NCI-H1048 (cell line): ENCODE results near the gene HTT.

Source experiments
- DNase-seq: peaks from one replicate; lab custom pipeline; 2025; lab: John Stamatoyannopoulos, UW

The HTT gene

DNA sequence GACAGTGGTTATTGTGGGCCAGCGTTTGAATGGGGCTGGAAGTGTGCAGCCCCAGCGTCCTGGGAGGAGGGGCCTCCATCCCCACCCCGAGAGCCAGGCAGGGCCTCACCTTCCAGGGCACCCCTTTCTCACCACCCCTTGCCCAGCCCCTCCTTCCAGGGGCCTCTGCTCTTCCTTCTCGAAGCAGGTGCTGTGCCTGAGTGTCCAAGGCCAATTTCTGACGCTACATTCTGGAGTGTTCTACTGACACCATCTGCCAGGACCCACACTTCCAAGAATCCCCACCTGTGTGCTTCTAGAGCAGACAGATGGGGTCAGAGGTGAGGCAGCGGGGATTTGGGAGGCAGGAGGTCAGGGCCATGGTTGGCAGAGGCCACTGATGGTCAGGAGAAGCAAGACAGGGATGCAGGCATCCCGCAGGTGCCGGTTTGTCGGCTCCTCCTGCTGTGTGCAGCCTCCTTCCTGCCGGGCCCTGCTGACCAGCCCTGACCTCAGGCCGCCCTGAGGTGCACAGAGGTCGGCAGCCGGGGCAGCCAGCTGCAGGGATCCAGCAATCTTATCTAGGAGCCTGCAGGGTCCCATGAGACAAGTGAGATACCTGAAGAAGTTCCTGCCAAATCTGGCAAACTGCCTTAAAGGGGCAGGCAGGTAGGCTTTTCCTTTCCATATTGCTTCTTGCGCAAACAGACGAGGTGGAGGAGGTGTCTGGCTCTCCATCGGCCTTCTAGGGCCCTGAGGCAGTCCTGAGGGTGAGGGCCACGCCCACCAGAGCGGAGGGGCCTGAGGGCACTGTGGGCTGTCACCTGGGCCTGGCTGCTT is 193.3 kb downstream of the HTT start:
- DNase-seq: no peak

DNA sequence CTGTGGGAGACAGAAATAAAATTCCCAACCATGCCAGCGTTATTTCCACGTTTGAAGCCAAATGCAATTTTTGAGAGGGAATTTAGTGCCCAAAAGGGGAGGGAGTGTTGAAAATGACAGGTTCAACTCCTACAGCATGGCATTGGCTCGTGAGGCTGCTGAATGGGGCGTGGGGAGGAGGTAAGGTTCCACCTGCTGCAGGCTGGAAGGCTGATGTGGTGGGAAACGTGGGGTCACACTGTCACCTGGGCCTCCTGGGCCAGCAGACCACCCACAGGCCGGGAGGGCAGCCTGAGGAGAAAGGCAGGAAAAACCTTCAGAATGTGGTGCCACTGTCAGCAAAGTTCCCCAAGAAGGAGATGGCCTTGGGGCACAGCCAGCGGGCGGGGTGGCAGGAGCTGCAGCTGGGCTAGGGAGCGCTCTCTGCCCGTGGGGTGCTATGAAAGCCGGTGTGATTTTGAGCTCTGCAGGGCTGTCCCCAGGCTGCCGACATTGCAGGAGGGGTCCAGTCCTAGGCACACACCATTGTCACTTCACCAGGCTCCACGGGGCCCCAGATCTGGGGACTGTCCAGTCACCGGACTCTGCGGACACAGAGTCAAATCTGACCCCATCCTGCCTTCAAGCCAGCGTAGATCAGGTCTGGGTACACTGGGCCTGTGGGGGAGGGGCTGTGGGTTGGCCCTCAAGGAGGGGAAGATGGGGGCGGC is 194.1 kb downstream of the HTT start:
- no peak for DNase-seq

DNA sequence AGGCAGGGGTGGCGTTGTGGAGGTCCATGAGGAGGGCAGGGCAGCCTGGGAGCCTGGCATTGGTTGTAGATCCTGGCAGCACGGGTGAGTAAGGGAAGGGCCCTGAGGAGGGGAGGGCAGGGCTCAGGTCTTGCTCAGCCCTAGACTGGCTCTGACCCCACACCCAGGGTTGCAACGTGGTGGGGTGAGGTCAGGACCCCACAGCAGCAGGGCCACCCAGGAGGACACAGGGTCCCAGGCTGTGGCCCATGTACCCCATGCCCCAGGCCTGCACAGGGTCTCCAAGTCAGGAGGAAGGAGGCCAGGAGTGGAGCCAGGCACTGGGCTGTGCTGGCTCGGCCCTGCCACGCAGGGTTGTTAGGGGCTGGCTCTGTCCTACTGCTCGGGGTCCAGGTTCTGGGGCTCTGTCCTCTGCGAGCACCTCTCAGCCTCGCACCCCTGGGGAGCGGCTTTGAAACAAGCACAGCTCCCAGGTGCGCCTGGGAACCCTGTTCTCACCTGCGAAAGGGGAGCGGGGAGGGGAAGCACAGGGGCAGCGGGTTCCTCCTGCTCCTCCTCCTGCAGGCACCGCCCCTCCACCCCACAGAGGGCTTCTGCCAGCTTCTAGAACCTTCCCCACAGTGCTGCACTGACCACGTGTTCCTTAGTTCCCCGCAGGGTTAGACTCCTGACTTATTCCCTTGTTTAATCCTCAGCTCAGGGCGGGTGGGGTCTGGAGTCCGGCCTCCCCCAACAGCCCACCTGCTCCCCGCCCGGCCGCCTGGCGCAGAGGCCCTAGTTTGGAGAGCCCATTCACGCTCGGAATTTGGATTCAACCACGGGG is 194.8 kb downstream of the HTT start:
- no peak for DNase-seq

- DNase-seq: no peak
Measured at GRCh38 chr4:3269991-3270611, 195.6 kb downstream of the HTT start.

DNA sequence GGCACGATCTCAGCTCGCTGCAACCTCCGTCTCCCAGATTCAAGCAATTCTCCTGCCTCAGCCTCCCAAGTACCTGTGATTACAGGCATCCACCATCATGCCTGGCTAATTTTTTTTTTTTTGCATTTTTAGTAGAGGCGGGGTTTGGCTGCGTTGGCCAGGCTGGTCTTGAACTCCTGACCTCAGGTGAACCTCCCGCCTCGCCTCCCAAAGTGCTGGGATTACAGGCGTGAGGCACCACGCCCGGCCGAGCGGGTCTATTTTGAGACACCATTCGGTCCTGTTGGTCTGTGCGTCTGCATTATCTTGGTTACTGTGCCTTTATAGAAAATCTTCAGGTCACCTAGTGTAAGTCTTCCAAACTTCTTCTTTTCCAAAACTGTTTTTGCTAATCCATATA is 196.7 kb downstream of the HTT start:
- DNase-seq: no peak

DNA sequence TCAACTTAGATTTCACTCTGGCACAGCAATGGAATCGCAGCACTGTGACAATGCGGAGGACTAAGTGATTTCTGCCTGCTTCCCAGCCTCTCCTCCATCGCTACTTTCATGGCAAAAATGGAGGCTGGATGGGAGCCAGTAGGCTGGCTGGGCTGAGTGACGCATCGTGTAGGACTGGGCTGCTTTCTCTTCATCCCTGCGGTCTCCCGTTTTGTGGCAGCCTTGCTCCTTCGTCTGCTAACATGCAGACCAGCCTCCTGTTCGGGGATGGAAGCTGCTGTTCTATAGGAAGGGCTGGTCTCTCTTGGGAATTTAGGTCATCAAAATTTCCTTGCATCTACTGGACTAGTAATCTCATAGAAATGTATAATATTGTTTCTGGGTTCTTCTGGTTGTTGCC is 202.5 kb downstream of the HTT start:
- no peak for DNase-seq

GRCh38 chr4:3280466-3280865 is 206.0 kb downstream of the HTT start:
- no peak for DNase-seq

DNA sequence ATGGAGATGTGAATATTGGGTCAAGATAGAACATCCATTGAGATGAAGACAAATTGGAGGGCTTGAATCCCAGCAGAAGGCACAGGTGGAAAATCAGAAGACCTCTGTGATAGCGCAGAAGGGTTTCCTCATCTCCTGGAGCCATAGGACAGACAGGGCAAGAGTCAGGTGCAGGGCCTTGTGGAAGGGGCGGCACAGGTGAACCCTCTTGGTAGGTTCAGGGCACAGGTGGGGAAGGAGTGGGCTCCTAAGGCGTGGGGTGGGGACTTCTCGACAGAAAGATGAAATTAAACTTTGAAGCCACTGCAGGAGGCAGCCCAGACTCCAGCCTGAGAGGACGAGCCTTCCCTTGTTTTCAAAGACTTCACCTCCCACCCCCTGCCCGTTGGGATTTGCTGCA is 209.0 kb downstream of the HTT start:
- no peak for DNase-seq

GRCh38 chr4:3283916-3284315 is 209.4 kb downstream of the HTT start:
- DNase-seq: no peak

DNA sequence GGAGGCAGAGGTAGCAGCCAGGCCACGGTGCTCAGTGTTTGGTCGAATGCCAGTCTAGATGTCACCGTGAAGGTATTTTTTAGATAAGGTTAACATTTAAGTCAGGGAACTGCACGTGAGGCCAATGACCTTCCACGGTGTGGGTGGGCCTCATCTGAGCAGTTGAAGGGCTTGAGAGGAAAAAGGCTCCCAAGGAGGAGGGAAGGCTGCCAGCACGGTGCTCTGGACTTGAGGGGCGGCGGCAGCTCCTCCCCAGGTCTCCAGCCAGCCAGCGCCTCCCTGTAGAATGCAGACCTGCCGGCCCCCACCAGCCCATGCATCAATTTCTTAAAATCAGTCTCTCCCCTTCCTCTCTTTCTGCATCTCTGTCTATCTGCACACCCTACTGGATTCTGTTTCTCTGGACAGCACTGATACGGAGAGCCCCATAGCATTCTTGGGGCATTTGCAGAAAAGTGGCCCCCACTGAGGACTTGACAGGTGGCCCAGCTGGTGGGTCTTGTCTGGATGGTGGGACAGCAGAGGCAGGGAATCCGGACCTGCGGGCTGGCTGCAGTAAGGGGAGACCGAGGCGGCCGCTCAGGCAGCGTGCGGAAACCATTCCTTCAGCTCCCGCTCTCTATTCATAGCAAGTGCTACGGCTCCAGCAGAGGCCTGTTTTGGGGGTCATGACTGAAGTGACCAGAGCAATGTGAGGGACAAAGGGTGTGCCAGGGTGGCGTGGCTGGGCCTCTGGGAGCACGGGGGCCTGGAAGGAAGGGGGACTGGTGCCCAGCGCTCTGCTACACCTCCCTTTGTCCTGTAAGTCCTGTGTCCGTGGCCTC is 210.5 kb downstream of the HTT start:
- no peak for DNase-seq

DNA sequence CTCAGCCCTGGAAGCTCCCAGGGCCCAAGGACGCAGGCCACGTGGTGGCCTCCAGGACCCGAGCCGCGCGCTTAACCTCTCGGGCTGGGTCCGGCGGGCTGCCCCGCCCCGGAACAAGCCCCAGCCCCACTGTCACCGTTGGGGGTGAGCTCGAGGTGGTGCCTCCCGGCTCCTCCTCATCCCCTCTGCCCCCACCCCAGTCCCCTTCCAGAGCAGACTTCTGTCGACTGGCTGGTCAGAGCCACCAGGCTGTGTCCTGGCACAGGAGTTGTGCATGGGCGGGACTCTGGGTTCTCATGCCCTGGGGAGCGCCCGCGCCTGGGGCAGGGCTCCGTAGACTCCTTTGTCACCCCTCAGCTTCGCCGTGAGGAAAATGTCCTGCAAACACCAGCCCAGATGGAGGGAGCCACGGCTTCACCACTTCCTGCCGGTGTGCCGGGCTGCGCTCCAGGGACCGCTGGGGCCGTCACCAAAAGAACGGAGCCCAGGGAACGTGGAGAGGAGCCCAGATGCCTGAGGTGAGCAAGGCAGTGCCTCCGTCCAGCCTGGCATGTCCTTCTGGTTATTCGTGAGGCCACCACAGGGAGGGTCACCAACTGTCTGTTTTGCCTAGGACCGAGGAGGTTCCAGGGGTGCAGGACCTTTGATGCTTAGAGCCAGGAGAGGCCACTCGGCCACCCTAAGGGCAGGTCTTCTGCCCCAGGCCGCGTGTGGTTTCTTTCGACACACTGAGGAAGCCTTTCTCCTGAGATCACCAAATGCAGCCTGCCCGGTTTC is 211.3 kb downstream of the HTT start:
- no peak for DNase-seq

DNA sequence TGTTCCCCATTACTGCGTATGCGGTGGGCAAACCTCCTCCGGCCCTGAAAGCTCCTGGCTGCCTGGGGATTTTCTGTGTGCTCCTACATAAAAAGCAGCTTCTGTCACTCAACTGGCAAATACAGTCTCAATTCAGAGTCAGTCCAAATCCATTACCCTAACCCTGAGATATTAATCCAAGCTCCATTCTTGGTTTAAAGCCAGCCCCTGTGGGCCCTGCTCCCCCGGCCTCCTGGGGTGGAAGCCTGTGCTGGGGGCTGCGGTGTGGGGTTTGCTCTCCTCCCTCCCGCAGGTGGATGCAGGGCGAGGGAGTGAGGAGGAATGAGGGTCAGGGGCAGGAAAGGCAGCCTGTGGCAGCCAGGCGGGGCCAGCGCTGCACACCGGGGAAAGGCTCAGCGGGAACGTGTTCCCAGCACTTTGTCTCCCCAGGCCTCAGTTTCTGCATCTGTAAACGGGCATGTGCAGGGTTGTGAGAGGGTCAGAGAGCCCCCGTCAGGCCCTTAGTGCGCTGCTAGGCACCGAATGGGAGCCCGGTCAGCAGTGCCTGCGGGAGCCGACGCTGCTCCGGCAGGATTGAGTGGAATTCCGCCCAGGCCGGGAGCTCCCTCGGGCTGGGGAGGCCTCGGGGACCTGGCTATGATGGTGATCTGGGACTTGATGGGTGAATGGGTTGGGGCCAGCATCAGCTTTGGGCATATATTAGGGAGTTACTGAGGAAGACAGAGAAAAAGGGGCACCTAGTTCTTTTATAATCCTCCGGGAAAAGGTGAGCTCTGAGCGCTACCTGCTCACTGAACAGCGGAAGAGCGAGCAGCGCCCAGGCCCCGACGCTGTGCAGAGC is 212.1 kb downstream of the HTT start:
- no peak for DNase-seq

DNA sequence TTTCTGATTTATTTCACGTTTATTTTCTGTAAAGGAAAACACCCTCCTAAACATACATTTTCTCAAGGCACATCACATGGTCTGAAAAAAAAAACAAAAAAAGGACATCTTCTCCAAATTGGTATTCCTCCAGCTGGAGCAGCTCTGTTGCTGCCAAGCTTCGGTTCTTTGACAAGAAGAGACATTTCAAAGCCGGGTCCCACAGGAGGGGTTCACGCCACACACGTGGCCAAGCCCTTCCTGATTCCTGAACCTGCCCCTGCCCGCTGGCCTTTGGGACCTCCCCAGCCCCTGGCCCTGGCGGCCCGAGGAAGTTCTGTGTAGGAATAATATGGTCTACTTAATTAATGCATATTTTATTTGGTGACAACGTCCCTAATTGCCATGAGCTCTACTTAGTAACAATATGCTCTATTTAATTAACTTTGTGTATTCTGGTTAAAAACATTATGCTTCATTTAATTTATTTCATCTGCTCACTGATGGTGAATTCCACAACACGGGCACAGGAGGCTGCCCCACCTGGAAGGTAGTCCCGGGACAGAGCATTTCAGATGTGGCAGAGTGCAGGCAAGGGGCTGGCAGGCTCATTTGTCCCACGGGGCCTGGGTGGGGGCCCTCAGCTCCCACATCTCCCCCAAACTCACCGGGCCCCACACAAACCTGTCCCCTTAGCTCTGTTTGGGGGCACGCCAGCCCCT is 212.9 kb downstream of the HTT start:
- DNase-seq: no peak

DNA sequence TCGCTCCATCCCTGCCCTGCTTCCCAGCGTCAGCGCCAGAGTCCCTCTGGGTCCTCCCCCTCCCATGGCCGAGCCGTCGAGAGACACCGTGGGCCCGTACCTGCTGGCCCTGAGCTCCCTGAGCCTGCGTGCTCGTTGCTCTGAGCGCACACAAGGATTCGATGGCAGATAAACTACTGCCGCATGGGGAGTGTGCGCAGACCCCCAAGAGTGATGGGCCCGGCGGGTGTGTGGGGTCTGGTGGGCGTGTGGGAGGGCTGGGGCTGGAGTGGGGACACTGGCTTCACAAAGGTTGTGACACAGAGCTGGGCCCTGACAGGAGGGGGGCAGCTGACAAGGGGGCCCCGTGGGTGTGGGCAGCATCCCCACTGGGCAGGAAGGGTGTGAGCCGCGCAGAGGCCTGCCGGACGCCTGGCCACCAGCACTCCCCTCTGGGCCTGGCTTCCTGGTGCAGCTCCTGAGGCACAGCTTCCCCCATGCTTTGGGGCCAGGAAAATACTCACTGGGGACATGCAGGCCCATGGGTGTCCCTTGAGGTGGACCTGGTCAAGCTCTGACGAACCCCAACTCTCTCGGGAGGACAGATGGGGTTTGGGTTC is 213.6 kb downstream of the HTT start:
- no peak for DNase-seq

DNA sequence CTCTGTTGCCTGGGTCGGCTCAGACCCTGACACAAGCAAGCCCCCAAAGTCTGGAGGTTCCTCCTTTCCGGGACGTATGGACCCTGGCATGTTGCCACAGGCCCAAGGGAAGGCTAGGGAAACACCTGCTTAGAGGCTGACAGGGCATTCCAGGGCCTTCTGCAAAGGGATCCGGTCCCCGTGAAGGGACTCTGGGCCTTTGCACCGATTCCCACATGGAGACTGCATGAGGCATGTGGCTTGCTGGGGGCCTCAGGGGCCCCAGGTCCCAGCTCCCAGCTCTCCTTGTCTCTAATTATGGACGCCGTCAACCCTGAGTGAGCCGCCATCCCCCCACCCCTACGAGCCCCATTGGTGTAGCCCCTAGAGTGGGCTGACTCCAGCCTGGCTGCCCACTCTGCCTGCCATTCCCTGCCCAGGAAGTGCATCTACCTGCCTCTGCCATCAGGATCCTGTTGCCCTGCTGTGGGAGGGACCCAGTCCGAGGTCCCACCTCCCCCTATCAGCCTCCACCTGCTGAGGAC is 214.2 kb downstream of the HTT start:
- no peak for DNase-seq

- no peak for DNase-seq
Measured at GRCh38 chr4:3290476-3290875, 216.0 kb downstream of the HTT start.

- no peak for DNase-seq
Measured at GRCh38 chr4:3290889-3291321, 216.4 kb downstream of the HTT start.

- no peak for DNase-seq
Measured at GRCh38 chr4:3291411-3291968, 217.0 kb downstream of the HTT start.
